Measurements from ENCODE around the gene CBX2. TPM values are rescaled to one million over a fixed set of nuclear protein-coding genes. Genes with fewer than 3 reads are reported as not detected.

Gene CBX2
- total RNA-seq, 1 donor from 2014 or later, result 53.5 TPM

DNA sequence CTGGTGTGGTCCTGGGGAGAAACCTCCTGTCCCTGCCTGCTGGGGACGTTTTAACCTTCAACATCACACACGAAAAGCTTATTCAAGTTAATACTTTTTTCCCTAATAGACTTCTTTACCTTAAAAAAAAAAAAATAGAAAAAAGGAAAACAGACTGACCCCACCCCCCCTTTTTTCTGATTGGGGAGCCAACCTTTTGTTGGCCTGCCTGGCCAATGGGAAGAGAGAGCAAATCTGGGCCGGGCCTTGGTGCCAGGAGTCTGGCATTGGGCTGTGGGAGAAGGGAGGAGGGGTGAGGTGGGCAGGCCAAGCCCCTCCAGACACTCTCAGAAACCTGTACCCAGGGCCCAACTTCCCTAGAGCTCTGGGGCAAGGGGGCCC lies 16.0 kb downstream of the CBX2 start:
- Mint-ChIP-seq H3K36me3 (no peaks in the 10 kb centered on the region), H3K4me3 (peak overlapping the region; percentile 82), H3K27ac (no peak overlapping the region), H3K9me3 (no peaks in the 10 kb centered on the region), H3K4me1 (peaks cover 46% of the 10 kb centered on the region), H3K27me3 (ENCODE audit: insufficient read depth, low read depth) (peaks cover 45% of the 10 kb centered on the region)
- Histone ChIP-seq H3K4me1 (peaks cover 47% of the 10 kb centered on the region), H3K27me3 (peaks cover 92% of the 10 kb centered on the region), H3K4me2 (peak overlapping the region; percentile 54), H3K9ac (no peak overlapping the region), H4K20me1 (ENCODE audit: low read depth) (peaks cover 69% of the 10 kb centered on the region), H3K79me2 (ENCODE audit: low read depth) (peaks cover 7% of the 10 kb centered on the region), H3K9me3 (ENCODE audit: low read depth) (no peaks in the 10 kb centered on the region), H3K4me3 (peak overlapping the region; percentile 5), H3K27ac (no peak overlapping the region), H3F3A (ENCODE audit: low read depth) (peaks cover 61% of the 10 kb centered on the region), H2AFZ (replicated peaks) (no peak overlapping the region), H3K36me3 (no peaks in the 10 kb centered on the region)
- TF ChIP-seq, protein P1, sequence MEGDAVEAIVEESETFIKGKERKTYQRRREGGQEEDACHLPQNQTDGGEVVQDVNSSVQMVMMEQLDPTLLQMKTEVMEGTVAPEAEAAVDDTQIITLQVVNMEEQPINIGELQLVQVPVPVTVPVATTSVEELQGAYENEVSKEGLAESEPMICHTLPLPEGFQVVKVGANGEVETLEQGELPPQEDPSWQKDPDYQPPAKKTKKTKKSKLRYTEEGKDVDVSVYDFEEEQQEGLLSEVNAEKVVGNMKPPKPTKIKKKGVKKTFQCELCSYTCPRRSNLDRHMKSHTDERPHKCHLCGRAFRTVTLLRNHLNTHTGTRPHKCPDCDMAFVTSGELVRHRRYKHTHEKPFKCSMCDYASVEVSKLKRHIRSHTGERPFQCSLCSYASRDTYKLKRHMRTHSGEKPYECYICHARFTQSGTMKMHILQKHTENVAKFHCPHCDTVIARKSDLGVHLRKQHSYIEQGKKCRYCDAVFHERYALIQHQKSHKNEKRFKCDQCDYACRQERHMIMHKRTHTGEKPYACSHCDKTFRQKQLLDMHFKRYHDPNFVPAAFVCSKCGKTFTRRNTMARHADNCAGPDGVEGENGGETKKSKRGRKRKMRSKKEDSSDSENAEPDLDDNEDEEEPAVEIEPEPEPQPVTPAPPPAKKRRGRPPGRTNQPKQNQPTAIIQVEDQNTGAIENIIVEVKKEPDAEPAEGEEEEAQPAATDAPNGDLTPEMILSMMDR (IDR thresholded peaks at IDR 0.05), result no peak
- no peak for TF ChIP-seq EZH2 (IDR thresholded peaks at IDR 0.05)
- TF ChIP-seq EZH2phosphoT487 (IDR thresholded peaks at IDR 0.05), result no peak
- DNase-seq (ENCODE audit: low spot score), result peak; percentile 79

DNA sequence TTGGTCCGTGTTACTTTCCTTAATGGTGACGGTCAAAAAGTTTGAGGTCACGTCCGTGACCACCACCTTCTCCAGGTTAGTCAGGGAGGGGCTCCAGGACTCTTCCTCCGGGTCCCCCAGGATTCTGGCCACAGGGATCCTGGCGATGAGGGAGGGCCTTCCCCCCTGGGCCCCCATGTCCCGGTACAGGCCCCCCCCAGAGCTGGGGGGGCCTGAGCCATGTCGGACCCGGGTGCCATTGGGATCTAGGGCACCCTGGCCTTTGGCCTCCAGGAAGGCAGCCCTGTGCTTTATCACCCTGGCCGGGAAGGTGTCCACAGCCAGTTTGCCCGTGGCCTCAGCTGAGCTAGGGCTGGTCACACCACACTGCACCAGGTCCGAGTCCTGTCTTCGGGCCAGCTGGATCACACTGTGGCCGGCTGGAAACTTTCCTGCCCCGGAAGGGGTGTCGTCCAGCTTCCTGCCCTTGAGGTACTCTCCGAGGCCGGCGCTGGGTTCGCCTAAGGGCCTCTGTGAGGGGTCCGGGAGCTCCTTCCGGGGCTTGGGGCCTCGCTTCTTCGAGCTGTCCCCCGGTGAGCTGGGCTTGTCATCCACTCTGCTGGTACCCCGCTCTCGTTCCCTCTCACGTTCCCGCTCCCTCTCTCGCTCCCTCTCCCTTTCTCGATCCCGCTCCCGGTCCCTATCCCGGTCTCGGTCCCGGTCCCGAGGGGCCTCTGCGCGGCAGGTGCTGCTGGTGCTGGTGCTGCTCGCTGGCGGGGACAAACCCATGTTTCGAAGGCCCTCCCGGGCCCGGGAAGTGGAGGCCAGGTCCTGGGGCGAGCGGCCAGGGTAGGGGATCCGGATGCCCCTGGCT lies 16.9 kb downstream of the CBX2 start:
- Histone ChIP-seq H3K9ac (no peak overlapping the region), H3K4me1 (peaks cover 50% of the 10 kb centered on the region), H3K4me3 (no peak overlapping the region), H2AFZ (replicated peaks) (no peak overlapping the region), H3K4me2 (peak overlapping the region; percentile 48), H4K20me1 (ENCODE audit: low read depth) (peaks cover 76% of the 10 kb centered on the region), H3K36me3 (no peaks in the 10 kb centered on the region), H3K79me2 (ENCODE audit: low read depth) (peaks cover 7% of the 10 kb centered on the region), H3K27ac (no peak overlapping the region), H3K27me3 (peaks cover 92% of the 10 kb centered on the region), H3K9me3 (ENCODE audit: low read depth) (no peaks in the 10 kb centered on the region), H3F3A (ENCODE audit: low read depth) (peaks cover 60% of the 10 kb centered on the region)
- peak; percentile 24 for DNase-seq (ENCODE audit: low spot score)
- Mint-ChIP-seq H3K4me3 (peak overlapping the region; percentile 93), H3K9me3 (peaks cover 3% of the 10 kb centered on the region), H3K27me3 (ENCODE audit: insufficient read depth, low read depth) (peaks cover 47% of the 10 kb centered on the region), H3K4me1 (peaks cover 48% of the 10 kb centered on the region), H3K27ac (no peak overlapping the region), H3K36me3 (no peaks in the 10 kb centered on the region)
- TF ChIP-seq EZH2phosphoT487 (IDR thresholded peaks at IDR 0.05) (peak; percentile 84), EZH2 (IDR thresholded peaks at IDR 0.05) (peak; percentile 68)
- TF ChIP-seq, protein P1 (IDR thresholded peaks at IDR 0.05), result no peak

DNA sequence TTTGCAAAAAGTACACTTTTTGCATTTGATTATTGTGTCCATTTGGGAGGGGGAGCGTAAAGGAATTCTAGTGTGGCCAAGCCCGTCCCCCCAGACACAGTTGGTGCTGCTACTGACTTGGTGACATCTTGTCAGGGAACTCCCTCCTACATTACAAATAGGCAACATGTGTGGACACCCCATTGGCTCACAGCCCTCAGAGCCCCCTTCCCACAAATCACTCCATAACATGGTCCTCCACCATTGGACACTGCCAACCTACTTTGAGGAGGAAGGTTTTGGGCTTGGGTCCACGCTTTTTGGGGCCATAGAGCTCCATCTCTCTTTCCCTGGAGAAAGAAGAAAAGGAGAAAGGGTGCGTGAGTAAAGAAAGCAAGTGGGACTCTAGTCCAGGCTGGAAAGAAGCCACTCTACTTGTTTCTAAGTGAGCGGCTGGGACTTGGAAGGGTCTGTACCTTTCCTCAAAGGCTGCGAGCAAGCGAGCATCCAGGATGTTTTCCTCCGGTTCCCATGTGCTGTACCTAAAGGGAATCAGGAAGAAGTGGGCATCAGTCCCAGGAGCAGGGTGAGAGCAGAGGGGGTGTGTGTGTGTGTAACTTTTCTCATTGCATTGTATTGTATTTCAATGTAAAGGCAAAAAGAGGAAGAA lies 18.0 kb downstream of the CBX2 start:
- Mint-ChIP-seq H3K4me1 (peaks cover 51% of the 10 kb centered on the region), H3K9me3 (peaks cover 3% of the 10 kb centered on the region), H3K36me3 (no peaks in the 10 kb centered on the region), H3K27ac (peak overlapping the region; percentile 91), H3K27me3 (ENCODE audit: insufficient read depth, low read depth) (peaks cover 49% of the 10 kb centered on the region), H3K4me3 (peak overlapping the region; percentile 93)
- Histone ChIP-seq H3F3A (ENCODE audit: low read depth) (peaks cover 63% of the 10 kb centered on the region), H3K4me3 (peak overlapping the region; percentile 80), H3K9me3 (ENCODE audit: low read depth) (no peaks in the 10 kb centered on the region), H3K9ac (no peak overlapping the region), H3K4me2 (peak overlapping the region; percentile 96), H3K27me3 (peaks cover 92% of the 10 kb centered on the region), H4K20me1 (ENCODE audit: low read depth) (peaks cover 76% of the 10 kb centered on the region), H2AFZ (replicated peaks) (no peak overlapping the region), H3K27ac (no peak overlapping the region), H3K4me1 (peaks cover 59% of the 10 kb centered on the region), H3K36me3 (no peaks in the 10 kb centered on the region), H3K79me2 (ENCODE audit: low read depth) (peaks cover 7% of the 10 kb centered on the region)
- DNase-seq (ENCODE audit: low spot score), result peak; percentile 33
- peak; percentile 26 for TF ChIP-seq EZH2 (IDR thresholded peaks at IDR 0.05)
- TF ChIP-seq, protein P1 (IDR thresholded peaks at IDR 0.05), result no peak
- TF ChIP-seq EZH2phosphoT487 (IDR thresholded peaks at IDR 0.05), result no peak
